WTC11 (cell line): ENCODE measurements around the gene CDK5. TPM values are rescaled to one million over a fixed set of nuclear protein-coding genes. Genes with fewer than 3 reads are reported as not detected.

Source experiments
- ATAC-seq: fragments of 200-7000 bp; cut with Tn5 transposase; 2 replicates; pipeline ENCODE4 v1.10.0; 2021; ENCODE audit warnings: mild to moderate bottlenecking, moderate library complexity
- CTCF ChIA-PET: fragments of 300-600 bp; sonication (Branson Sonifier 250); formaldehyde crosslinking; loops from one replicate; lab custom pipeline; 2021; ENCODE audit warnings: antibody characterized with exemption; lab: Charles Lee
- POLR2A ChIA-PET: fragments of 350-600 bp; sonication (Branson Sonifier 250); formaldehyde crosslinking; loops from one replicate; lab custom pipeline; 2021; ENCODE audit warnings: antibody characterized with exemption; lab: Charles Lee
- DNase-seq: peaks from one replicate; pipeline ENCODE4 v3.0.0; 2021; ENCODE audit warnings: low spot score
- H3K27ac Mint-ChIP-seq: 2 replicates; pipeline ENCODE4 v1.8.0; 2021; ENCODE audit warnings: mixed read lengths
- H3K27me3 Mint-ChIP-seq: 2 replicates; pipeline ENCODE4 v1.8.0; 2021; ENCODE audit warnings: low read depth, mild to moderate bottlenecking, moderate library complexity, mixed read lengths
- H3K36me3 Mint-ChIP-seq: 2 replicates; pipeline ENCODE4 v1.8.0; 2021; ENCODE audit warnings: mixed read lengths
- H3K4me1 Mint-ChIP-seq: 2 replicates; pipeline ENCODE4 v1.8.0; 2022; ENCODE audit warnings: mixed read lengths
- H3K4me3 Mint-ChIP-seq: 2 replicates; pipeline ENCODE4 v1.8.0; 2021; ENCODE audit warnings: mild to moderate bottlenecking, moderate library complexity, mixed read lengths
- H3K9me3 Mint-ChIP-seq: 2 replicates; pipeline ENCODE4 v1.8.0; 2021; ENCODE audit warnings: mixed read lengths
- CTCF ChIP-seq: fragments of 200-600 bp; IDR thresholded peaks from 2 replicates; pipeline ENCODE4 v1.8.0; 2022; ENCODE audit warnings: antibody characterized with exemption
- E2F1 ChIP-seq: sonication (generic); formaldehyde crosslinking; IDR thresholded peaks from 2 replicates; pipeline ENCODE4 v1.8.0; 2022; ENCODE audit warnings: mild to moderate bottlenecking, missing genetic modification reagents
- ERG ChIP-seq: fragments of 250-450 bp; sonication (Bioruptor Pico); IDR thresholded peaks from 2 replicates; pipeline ENCODE4 v1.8.0; 2021; ENCODE audit warnings: mild to moderate bottlenecking
- ESRRA ChIP-seq: sonication (generic); formaldehyde crosslinking; IDR thresholded peaks from 2 replicates; pipeline ENCODE4 v1.8.1; 2022; ENCODE audit warnings: mild to moderate bottlenecking, missing genetic modification reagents, borderline replicate concordance
- ETV6 ChIP-seq: sonication (generic); formaldehyde crosslinking; IDR thresholded peaks from 2 replicates; pipeline ENCODE4 v1.8.1; 2022; ENCODE audit warnings: mild to moderate bottlenecking, missing genetic modification reagents
- FOXP1 ChIP-seq: sonication (generic); formaldehyde crosslinking; IDR thresholded peaks from 2 replicates; pipeline ENCODE4 v1.8.0; 2022; ENCODE audit warnings: missing genetic modification reagents, mild to moderate bottlenecking, moderate library complexity, borderline replicate concordance
- HMGA2 ChIP-seq: fragments of 250-450 bp; sonication (Bioruptor Pico); IDR thresholded peaks from 2 replicates; pipeline ENCODE4 v1.4.0; 2021; ENCODE audit warnings: mild to moderate bottlenecking, moderate library complexity
- IRF1 ChIP-seq: sonication (generic); formaldehyde crosslinking; IDR thresholded peaks from 2 replicates; pipeline ENCODE4 v1.8.0; 2023; ENCODE audit warnings: missing genetic modification reagents
- MAX ChIP-seq: sonication (generic); formaldehyde crosslinking; IDR thresholded peaks from 2 replicates; pipeline ENCODE4 v1.8.0; 2022; ENCODE audit warnings: mild to moderate bottlenecking, missing genetic modification reagents
- NFE2L1 ChIP-seq: sonication (generic); formaldehyde crosslinking; IDR thresholded peaks from 2 replicates; pipeline ENCODE4 v1.8.1; 2023; ENCODE audit warnings: missing genetic modification reagents
- RORB ChIP-seq: fragments of 250-450 bp; sonication (Bioruptor Pico); IDR thresholded peaks from 2 replicates; pipeline ENCODE4 v1.9.0; 2021; ENCODE audit warnings: mild to moderate bottlenecking
- SMAD3 ChIP-seq: sonication (generic); formaldehyde crosslinking; IDR thresholded peaks from 2 replicates; pipeline ENCODE4 v1.8.0; 2022; ENCODE audit warnings: missing genetic modification reagents, mild to moderate bottlenecking, borderline replicate concordance
- SMAD4 ChIP-seq: sonication (generic); formaldehyde crosslinking; IDR thresholded peaks from 2 replicates; pipeline ENCODE4 v1.8.0; 2022; ENCODE audit warnings: mild to moderate bottlenecking, missing genetic modification reagents
- TEAD1 ChIP-seq: sonication (generic); formaldehyde crosslinking; IDR thresholded peaks from 2 replicates; pipeline ENCODE4 v1.8.0; 2022; ENCODE audit warnings: mild to moderate bottlenecking, missing genetic modification reagents
- USF1 ChIP-seq: sonication (generic); formaldehyde crosslinking; IDR thresholded peaks from 2 replicates; pipeline ENCODE4 v1.8.0; 2022; ENCODE audit warnings: mild to moderate bottlenecking, missing genetic modification reagents
- USF2 ChIP-seq: sonication (generic); formaldehyde crosslinking; IDR thresholded peaks from 2 replicates; pipeline ENCODE4 v1.8.1; 2023; ENCODE audit warnings: mild to moderate bottlenecking, missing genetic modification reagents, moderate library complexity
- ZBTB21 ChIP-seq: sonication (generic); formaldehyde crosslinking; IDR thresholded peaks from 2 replicates; pipeline ENCODE4 v1.8.1; 2023; ENCODE audit warnings: mild to moderate bottlenecking, missing genetic modification reagents, borderline replicate concordance
- ZNF121 ChIP-seq: sonication (generic); formaldehyde crosslinking; IDR thresholded peaks from 2 replicates; pipeline ENCODE4 v1.8.0; 2023; ENCODE audit warnings: missing genetic modification reagents
- ZNF671 ChIP-seq: fragments of 250-450 bp; sonication (Bioruptor Pico); IDR thresholded peaks from 2 replicates; pipeline ENCODE4 v1.8.0; 2021; ENCODE audit warnings: mild to moderate bottlenecking
- ZSCAN18 ChIP-seq: fragments of 250-450 bp; sonication (Bioruptor Pico); IDR thresholded peaks from 2 replicates; pipeline ENCODE4 v2.1.2; 2022; ENCODE audit warnings: mild to moderate bottlenecking, moderate library complexity
- total RNA-seq: library from RNA; stranded (reverse); gene quantifications from 3 replicates; pipeline ENCODE4 v1.2.3, GENCODE V29; 2021

Gene CDK5
- total RNA-seq, 1 experiment from 2014 or later = 27.8 TPM

- TF ChIP-seq ZNF671 (CRISPR knock-in tag) (no peak), HMGA2 (CRISPR knock-in tag) (no peak), SMAD4 (CRISPR knock-in tag) (no peak), USF2 (no peak), MAX (CRISPR knock-in tag) (no peak), ERG (no peak), IRF1 (CRISPR knock-in tag) (no peak), SMAD3 (CRISPR knock-in tag) (no peak), ESRRA (CRISPR knock-in tag) (no peak), ZBTB21 (no peak), RORB (CRISPR knock-in tag) (no peak), TEAD1 (CRISPR knock-in tag) (no peak), FOXP1 (no peak), ZNF121 (CRISPR knock-in tag) (no peak), NFE2L1 (CRISPR knock-in tag) (no peak)
- Mint-ChIP-seq H3K27ac (no peak overlapping the region), H3K27me3 (peaks cover 15% of the 10 kb centered on the region), H3K4me3 (no peak overlapping the region), H3K4me1 (peaks cover 41% of the 10 kb centered on the region), H3K9me3 (no peaks in the 10 kb centered on the region), H3K36me3 (peaks cover 11% of the 10 kb centered on the region)
- CTCF ChIA-PET = interaction anchor here (0.6 to 10.4 kb wide), 6 partner anchors 20 to 152 kb away, joined by 3 to 118 read pairs (median 4); partner anchors contain the start of gene ABCF2
- POLR2A ChIA-PET = no interaction called here
- DNase-seq (no peak), ATAC-seq (no peak)
These were observed 34.3 kb upstream of the CDK5 start for GRCh38 chr7:151091988-151092387.

- no peaks in the 10 kb centered on the region for H3K9me3 Mint-ChIP-seq
- DNase-seq (peak; percentile 72), ATAC-seq (peak; percentile 63)
- TF ChIP-seq CTCF (peak; percentile 35; the same call in 1 of the 2 replicates), ETV6 (no peak)
- H3K27ac Mint-ChIP-seq = no peak overlapping the region
- H3K36me3 Mint-ChIP-seq = peaks cover 10% of the 10 kb centered on the region
- peaks cover 15% of the 10 kb centered on the region for H3K27me3 Mint-ChIP-seq
- H3K4me3 Mint-ChIP-seq = no peak overlapping the region
- ChIA-PET CTCF (interaction anchor here (0.6 to 10.4 kb wide), 8 partner anchors 11 to 152 kb away, joined by 3 to 118 read pairs (median 4); partner anchors contain the start of gene FASTK), POLR2A (no interaction called here)
- H3K4me1 Mint-ChIP-seq = peaks cover 41% of the 10 kb centered on the region
These were observed 33.7 kb upstream of the CDK5 start for GRCh38 chr7:151091431-151091830.

- Mint-ChIP-seq H3K4me1 (peaks cover 41% of the 10 kb centered on the region), H3K4me3 (no peak overlapping the region), H3K27me3 (peaks cover 15% of the 10 kb centered on the region), H3K36me3 (peaks cover 10% of the 10 kb centered on the region), H3K9me3 (no peaks in the 10 kb centered on the region), H3K27ac (no peak overlapping the region)
- DNase-seq (no peak), ATAC-seq (no peak)
- ChIA-PET CTCF (interaction anchor here (0.6 to 10.4 kb wide), 8 partner anchors 10 to 128 kb away, joined by 3 to 118 read pairs (median 4); partner anchors contain the start of gene FASTK), POLR2A (no interaction called here)
- TF ChIP-seq E2F1 (CRISPR knock-in tag) (no peak), USF1 (CRISPR knock-in tag) (no peak), ZSCAN18 (CRISPR knock-in tag) (no peak)
These were observed 33.3 kb upstream of the CDK5 start for GRCh38 chr7:151091003-151091402.
